HG03045 (cell line): ENCODE measurements around the gene CCL7.

Experiments used
- ATAC-seq: cut with Tn5 transposase; IDR thresholded peaks from one replicate; pipeline ENCODE4 v1.9.1; 2021; ENCODE audit warnings: mild to moderate bottlenecking, moderate library complexity; ENCODE audit not compliant: unreplicated experiment

Gene CCL7

DNA sequence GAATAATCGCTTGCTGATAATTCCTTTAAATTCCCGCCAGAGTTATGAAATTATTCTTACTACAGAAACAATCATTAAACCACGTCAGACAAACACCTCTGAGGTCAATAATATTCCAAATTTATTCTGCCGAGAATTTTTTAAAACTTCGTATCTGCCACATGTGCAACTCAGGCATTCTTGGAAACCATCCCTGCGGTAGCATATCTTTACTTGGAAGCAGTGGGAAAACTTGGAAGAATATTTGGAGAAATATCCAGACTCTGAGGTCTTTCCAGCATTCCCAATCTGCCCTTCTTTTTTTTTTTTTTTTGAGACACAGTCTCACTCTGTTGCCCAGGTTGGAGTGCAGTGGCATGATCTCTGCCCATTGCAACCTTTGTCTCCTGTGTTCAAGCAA lies 13.6 kb downstream of the CCL7 start:
- no peak for ATAC-seq

GRCh38 chr17:34285286-34285792 lies 15.3 kb downstream of the CCL7 start, which contains the start of gene CCL11:
Gene CCL11, plus strand, starts transcription at chr17:34285742. Its CDS starts 67 bp downstream, at chr17:34285809.
- no peak for ATAC-seq

DNA sequence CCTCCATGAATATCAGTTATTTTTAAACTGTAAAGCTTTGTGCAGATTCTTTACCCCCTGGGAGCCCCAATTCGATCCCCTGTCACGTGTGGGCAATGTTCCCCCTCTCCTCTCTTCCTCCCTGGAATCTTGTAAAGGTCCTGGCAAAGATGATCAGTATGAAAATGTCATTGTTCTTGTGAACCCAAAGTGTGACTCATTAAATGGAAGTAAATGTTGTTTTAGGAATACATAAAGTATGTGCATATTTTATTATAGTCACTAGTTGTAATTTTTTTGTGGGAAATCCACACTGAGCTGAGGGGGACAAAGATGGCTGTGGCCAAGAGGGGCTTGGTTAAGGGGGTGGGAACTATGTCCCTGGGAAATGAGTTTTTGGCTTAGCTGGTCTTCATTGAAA lies 17.9 kb downstream of the CCL7 start:
- no peak for ATAC-seq

- no peak for ATAC-seq
Observed at GRCh38 chr17:34290586-34290985, 20.6 kb downstream of the CCL7 start.

DNA sequence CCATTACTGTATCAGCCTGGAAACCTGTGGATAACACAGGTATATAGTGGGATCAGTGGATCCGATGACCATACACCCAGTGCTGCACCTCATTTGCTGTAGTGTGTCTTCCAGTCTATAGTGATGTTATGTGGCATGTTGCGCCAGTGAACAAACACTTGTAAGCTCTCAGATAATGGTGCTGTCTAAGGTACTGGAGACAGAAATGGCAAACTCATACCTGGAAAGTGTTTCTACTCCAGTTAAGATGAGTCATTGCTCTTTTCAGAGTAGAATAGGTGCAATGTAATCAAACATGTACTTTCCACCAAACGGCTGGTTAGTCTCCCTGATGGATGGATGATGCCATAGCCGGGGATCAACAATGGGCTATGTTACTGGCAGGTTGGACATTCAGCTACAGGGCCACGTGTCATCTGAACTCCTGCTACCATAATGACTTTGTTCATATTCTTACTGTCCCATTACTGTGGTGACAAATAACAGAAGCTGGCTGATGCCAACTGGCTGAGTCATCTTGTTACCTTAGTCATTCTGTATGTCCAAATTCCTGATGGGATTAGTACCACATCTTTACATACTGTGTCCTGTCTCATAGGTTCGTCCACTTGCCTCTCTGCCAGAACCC lies 21.8 kb downstream of the CCL7 start:
- no peak for ATAC-seq

GRCh38 chr17:34299027-34299426 lies 29.0 kb downstream of the CCL7 start:
- ATAC-seq: no peak

DNA sequence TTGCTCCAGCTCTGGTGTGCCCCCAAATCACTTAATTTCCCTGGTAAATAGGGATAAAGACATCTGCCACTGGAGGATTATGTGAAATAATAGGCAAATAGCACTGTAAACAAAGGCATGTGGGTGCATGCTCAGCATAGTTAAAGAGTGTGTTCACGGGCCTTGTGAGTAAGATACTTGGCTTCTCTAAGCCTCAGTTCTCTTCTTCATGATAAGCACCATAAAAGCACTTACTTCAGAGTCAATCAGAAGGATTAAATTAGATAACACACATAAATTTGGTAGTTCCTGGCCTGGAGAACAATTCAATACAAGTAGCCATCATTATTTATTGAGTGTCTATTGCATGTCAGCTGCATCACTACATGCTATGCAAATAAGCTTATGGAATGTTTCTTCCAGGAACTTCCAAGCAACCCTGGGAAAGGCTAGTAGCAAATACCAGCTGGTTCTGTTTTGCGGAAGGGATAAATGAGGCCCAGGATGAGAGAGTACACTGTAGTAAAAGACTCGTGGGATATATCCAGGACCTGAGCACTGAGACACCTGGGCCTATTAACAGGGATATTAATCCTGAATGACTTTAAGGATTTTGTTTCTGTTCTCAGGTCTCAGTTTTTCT lies 30.0 kb downstream of the CCL7 start:
- no peak for ATAC-seq

DNA sequence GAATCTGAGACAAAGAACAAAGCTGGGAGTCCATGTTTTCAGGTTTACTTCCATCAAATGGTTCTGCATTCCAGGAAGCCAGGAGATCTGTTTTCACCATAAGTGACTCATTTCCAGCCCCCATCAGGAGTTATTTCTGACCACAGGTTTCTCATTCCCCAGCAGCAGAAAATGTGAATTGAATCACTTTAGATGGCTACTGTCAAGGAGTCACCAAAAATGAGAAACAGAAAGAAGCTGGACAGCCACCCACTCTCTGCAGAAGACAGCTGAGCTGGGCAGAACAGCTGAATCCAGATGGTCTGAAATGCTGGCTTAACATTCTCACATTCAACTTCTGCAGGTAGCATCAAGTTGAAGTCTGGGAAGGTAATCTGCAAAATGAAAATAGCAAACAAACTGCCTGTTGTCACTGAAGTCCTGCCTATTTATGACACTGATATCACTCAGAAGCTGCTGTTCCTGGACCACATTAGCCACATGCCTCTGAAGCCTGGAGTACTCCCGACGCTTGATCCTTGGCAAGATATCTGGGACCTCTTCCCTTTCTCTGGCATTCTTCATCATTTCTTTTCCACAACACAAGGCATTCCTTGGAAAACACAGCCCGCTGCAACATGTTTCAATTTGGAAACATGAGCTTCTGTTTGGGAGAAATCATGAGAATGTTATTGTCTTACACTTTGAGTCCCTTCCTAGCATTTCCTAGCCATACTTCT lies 30.8 kb downstream of the CCL7 start:
- no peak for ATAC-seq

DNA sequence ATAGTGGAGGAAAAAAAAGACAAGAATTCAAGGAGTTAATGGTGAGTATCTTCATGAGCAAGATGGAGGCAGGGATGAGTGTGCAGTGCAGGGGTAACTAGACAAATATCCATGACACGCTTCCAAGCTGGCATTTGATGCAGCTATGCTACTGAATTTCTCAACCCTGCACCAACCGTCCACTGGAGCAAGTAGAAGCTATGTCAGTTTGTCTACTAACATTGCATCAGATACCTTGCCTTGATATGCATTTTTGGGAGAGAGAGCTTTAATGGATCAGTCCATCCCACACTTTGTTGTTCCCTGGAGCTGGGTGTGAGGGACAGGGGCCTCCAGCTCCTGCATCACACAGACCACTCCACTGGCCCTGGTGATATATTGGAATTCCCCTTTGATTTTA lies 32.0 kb downstream of the CCL7 start:
- ATAC-seq: no peak

DNA sequence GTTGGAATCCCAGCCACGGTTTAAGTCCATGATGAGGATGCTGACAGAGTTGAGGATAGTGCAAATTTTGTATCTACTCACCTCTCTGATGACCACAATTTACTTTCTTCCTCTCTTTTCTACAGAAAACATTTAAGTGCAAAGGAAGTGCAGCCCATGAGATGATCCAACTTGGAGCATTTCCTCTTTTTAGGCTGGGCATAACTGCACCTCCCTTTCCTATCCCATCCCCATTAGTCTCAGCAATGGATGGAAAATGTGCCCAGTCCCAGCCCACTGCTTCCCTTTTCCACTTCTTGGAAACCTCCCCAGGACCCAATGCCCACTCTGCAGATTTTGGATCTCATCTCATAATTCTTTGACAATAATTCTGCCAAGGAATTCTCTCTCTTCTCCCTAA lies 32.6 kb downstream of the CCL7 start:
- no peak for ATAC-seq

GRCh38 chr17:34303606-34304005 lies 33.6 kb downstream of the CCL7 start:
- no peak for ATAC-seq

DNA sequence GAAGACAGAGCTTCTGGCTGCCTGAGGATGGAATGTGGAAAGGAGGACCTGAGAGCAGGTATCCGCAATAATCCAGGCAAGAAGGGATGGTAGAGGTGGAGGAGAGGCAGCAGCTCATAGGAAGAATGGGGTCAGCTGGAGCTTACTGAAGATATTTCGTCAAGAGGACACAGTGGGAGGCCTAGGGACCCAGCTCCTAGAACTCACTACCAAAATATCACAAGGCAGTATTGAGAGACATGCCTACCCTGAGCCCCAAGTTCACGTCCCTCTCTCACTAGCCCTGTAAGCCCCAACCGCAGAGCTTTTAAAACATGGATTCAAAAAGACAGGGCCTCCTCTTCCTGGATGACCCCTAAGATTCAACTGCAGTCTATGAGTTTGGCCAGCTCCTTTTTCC lies 35.0 kb downstream of the CCL7 start:
- no peak for ATAC-seq

DNA sequence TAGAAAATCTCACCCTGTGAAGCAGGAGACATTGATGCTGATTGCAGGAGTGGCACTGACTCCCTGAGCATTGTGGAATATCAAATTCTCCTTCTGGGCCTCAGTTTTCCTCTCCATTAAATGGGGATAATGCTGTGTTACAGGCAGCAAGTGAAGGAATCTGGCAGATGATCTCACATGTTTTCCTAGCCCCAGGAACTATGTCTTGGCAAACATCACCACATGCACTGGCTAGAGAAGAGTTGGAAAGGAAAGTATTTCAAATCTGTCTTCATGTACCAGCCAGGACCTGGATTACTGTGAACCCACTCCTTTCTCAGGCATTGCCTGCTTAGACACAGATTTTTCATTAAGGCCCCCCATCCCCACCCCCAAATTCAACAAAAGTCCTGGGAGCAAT lies 35.6 kb downstream of the CCL7 start:
- ATAC-seq: no peak

DNA sequence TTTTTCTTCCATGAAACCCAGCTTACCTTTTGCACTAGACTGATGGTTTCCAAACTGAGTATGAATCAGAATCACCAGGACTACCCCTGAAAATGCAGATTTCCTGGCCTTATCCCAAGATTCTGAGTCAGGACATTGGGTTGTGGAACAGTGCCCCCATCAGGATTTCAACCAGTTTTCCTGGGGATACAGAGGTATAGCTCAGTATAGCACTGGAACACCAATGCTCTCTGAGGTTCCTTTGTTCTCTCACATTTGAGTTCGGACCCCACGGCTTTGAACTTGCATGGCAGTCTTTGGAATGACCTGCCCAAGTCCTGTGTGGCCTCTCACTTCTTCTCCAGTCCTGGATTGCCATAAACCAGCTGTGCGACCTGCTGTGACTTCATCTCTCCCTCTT lies 36.4 kb downstream of the CCL7 start:
- no peak for ATAC-seq

DNA sequence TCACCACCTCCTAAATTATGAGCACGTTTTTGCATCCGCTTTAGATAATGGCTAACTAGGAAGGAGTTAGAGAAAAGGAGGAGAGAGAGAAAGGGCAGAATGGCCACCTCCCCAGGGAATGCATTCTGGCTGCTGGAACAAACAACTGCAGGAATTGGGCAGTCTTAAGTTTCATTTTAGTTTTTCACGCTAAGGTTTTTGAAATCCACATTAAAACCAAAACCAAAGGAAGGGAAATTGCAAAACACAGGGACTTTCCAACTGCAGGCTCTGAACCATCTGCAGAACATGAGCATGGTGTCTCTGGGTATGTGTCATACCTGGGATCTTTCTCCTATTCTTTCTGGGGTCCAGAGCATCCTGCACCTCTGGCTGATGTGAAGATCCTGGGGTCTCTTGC lies 37.1 kb downstream of the CCL7 start:
- ATAC-seq: no peak

GRCh38 chr17:34308371-34308770 lies 38.4 kb downstream of the CCL7 start:
- ATAC-seq: no peak

GRCh38 chr17:34311291-34311690 lies 41.3 kb downstream of the CCL7 start:
- ATAC-seq: no peak

- ATAC-seq: no peak
Observed at GRCh38 chr17:34312080-34312479, 42.1 kb downstream of the CCL7 start.

DNA sequence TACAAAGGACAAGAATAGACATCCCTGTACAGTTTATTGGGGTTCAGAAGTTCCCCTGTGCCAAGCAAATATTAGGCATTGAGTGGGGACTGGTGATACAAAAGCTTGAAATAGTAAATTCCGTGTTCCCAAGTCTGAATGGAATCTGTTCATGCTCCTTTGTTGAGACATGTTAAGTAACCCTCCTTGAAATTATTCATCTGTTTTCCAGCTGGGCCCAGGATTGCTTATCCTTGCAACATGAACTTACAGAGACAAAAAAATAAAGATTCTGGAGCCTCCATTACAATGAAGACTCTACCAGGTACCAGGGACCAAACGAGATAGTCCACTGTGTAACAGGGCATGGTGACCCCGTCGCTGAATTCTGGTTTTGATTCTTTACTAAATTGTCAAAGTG lies 43.1 kb downstream of the CCL7 start:
- ATAC-seq: no peak

- no peak for ATAC-seq
Observed at GRCh38 chr17:34314279-34314678, 44.3 kb downstream of the CCL7 start.

GRCh38 chr17:34318474-34318873 lies 48.5 kb downstream of the CCL7 start:
- ATAC-seq: no peak

DNA sequence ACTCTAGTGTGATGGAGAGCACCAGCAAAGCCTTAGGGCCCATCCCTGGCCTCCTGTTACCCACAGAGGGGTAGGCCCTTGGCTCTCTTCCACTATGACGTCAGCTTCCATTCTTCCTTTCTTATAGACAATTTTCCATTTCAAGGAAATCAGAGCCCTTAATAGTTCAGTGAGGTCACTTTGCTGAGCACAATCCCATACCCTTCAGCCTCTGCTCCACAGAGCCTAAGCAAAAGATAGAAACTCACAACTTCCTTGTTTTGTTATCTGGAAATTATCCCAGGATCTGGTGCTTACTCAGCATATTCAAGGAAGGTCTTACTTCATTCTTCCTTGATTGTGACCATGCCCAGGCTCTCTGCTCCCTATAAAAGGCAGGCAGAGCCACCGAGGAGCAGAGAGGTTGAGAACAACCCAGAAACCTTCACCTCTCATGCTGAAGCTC lies 49.0 kb downstream of the CCL7 start, which contains the start of gene CCL8:
Gene CCL8, plus strand, starts transcription at position 397 of the 445 bp plus-strand sequence. CDS start 67 bp downstream, outside the sequence.
- no peak for ATAC-seq
